HG03175 (cell line): Measurements from ENCODE around the gene MORN1.

Experiments
- ATAC-seq: cut with Tn5 transposase; IDR thresholded peaks from one replicate; pipeline ENCODE4 v1.9.1; 2021; ENCODE audit warnings: mild to moderate bottlenecking, moderate library complexity; ENCODE audit not compliant: unreplicated experiment

Gene MORN1

GRCh38 chr1:2282556-2283270 lies 108.6 kb downstream of the MORN1 start:
- ATAC-seq, result no peak

GRCh38 chr1:2279817-2280216 lies 111.5 kb downstream of the MORN1 start:
- no peak for ATAC-seq

- no peak for ATAC-seq
These were observed 112.1 kb downstream of the MORN1 start for GRCh38 chr1:2279210-2279639.

GRCh38 chr1:2278591-2279209 lies 112.7 kb downstream of the MORN1 start:
- no peak for ATAC-seq

GRCh38 chr1:2277741-2278488 lies 113.4 kb downstream of the MORN1 start:
- no peak for ATAC-seq

- ATAC-seq, result no peak
These were observed 114.4 kb downstream of the MORN1 start for GRCh38 chr1:2276803-2277580.

GRCh38 chr1:2275796-2276536 lies 115.4 kb downstream of the MORN1 start:
- no peak for ATAC-seq

- no peak for ATAC-seq
These were observed 116.4 kb downstream of the MORN1 start for GRCh38 chr1:2274929-2275475.

GRCh38 chr1:2274231-2274928 lies 117.0 kb downstream of the MORN1 start:
- no peak for ATAC-seq

- ATAC-seq, result no peak
These were observed 117.8 kb downstream of the MORN1 start for GRCh38 chr1:2273401-2274090.

- no peak for ATAC-seq
These were observed 118.5 kb downstream of the MORN1 start for GRCh38 chr1:2272686-2273400.

GRCh38 chr1:2271841-2272655 lies 119.3 kb downstream of the MORN1 start:
- ATAC-seq, result no peak
